RWPE2 (cell line): ENCODE results near the gene HOMER3.

Experiments used
- ATAC-seq: fragments of 200-7000 bp; cut with Tn5 transposase; 3 replicates; pipeline ENCODE4 v1.9.1; 2021; ENCODE audit warnings: low read depth
- DNase-seq: peaks from one replicate; pipeline ENCODE4 v3.0.0-alpha.2; 2020; ENCODE audit warnings: low spot score
- H3K27ac ChIP-seq: fragments of 450-650 bp; 2 replicates; pipeline ENCODE4 v1.5.1; 2017; ENCODE audit warnings: mild to moderate bottlenecking; ENCODE audit not compliant: poor library complexity, severe bottlenecking
- H3K27me3 ChIP-seq: fragments of 250-450 bp; sonication (Bioruptor Pico); 2 replicates; pipeline ENCODE4 v1.5.1; 2021; ENCODE audit warnings: mild to moderate bottlenecking, moderate library complexity; ENCODE audit not compliant: insufficient read depth, poor library complexity, severe bottlenecking
- H3K36me3 ChIP-seq: fragments of 250-450 bp; sonication (Bioruptor Pico); 2 replicates; pipeline ENCODE4 v1.5.1; 2020; ENCODE audit warnings: low read depth, mild to moderate bottlenecking, moderate library complexity
- H3K4me1 ChIP-seq: fragments of 250-450 bp; sonication (Bioruptor Pico); 2 replicates; pipeline ENCODE4 v1.5.1; 2021; ENCODE audit warnings: mild to moderate bottlenecking, moderate library complexity; ENCODE audit not compliant: insufficient read depth, poor library complexity, severe bottlenecking
- H3K4me3 ChIP-seq: fragments of 250-450 bp; sonication (Bioruptor Pico); 2 replicates; pipeline ENCODE4 v1.5.1; 2021; ENCODE audit warnings: mild to moderate bottlenecking, moderate library complexity; ENCODE audit not compliant: severe bottlenecking
- H3K9me3 ChIP-seq: fragments of 250-450 bp; sonication (Bioruptor Pico); 2 replicates; pipeline ENCODE4 v1.5.1; 2021; ENCODE audit warnings: mild to moderate bottlenecking, moderate library complexity; ENCODE audit not compliant: severe bottlenecking
- CTCF ChIP-seq: fragments of 450-650 bp; IDR thresholded peaks from one replicate; pipeline ENCODE4 v1.5.1; 2017; ENCODE audit warnings: mild to moderate bottlenecking, moderate library complexity; ENCODE audit not compliant: poor library complexity, severe bottlenecking

Gene HOMER3

GRCh38 chr19:18967358-18968146 lies 26.5 kb upstream of the HOMER3 start:
- H3K4me3 ChIP-seq = no peak overlapping the region
- H3K36me3 ChIP-seq = no peaks in the 10 kb centered on the region
- H3K9me3 ChIP-seq = no peaks in the 10 kb centered on the region
- H3K27ac ChIP-seq = peak overlapping the region; percentile 90
- TF ChIP-seq CTCF = no peak
- ATAC-seq = peak; percentile 76
- H3K27me3 ChIP-seq = no peaks in the 10 kb centered on the region
- H3K4me1 ChIP-seq = peaks cover 18% of the 10 kb centered on the region
- DNase-seq = no peak

- Histone ChIP-seq H3K27me3 (no peaks in the 10 kb centered on the region), H3K27ac (peak overlapping the region; percentile 90), H3K9me3 (no peaks in the 10 kb centered on the region), H3K4me3 (no peak overlapping the region), H3K36me3 (no peaks in the 10 kb centered on the region), H3K4me1 (peaks cover 18% of the 10 kb centered on the region)
- ATAC-seq (no peak), DNase-seq (no peak)
- TF ChIP-seq CTCF = no peak
Measured at GRCh38 chr19:18966307-18966706, 25.3 kb upstream of the HOMER3 start.

- no peaks in the 10 kb centered on the region for H3K9me3 ChIP-seq
- TF ChIP-seq CTCF = no peak
- H3K27ac ChIP-seq = no peak overlapping the region
- H3K36me3 ChIP-seq = no peaks in the 10 kb centered on the region
- no peak overlapping the region for H3K4me3 ChIP-seq
- no peak for ATAC-seq
- peaks cover 11% of the 10 kb centered on the region for H3K4me1 ChIP-seq
- no peaks in the 10 kb centered on the region for H3K27me3 ChIP-seq
- no peak for DNase-seq
Measured at GRCh38 chr19:18964121-18964520, 23.1 kb upstream of the HOMER3 start.

- H3K27me3 ChIP-seq = no peaks in the 10 kb centered on the region
- DNase-seq = no peak
- no peak overlapping the region for H3K27ac ChIP-seq
- no peaks in the 10 kb centered on the region for H3K4me1 ChIP-seq
- no peaks in the 10 kb centered on the region for H3K36me3 ChIP-seq
- H3K4me3 ChIP-seq = no peak overlapping the region
- no peak for TF ChIP-seq CTCF
- H3K9me3 ChIP-seq = no peaks in the 10 kb centered on the region
- ATAC-seq = peak; percentile 36; the same call in 1 of the 3 replicates
Measured at GRCh38 chr19:18961767-18962620, 21.0 kb upstream of the HOMER3 start.

GRCh38 chr19:18960370-18960769 lies 19.4 kb upstream of the HOMER3 start:
- Histone ChIP-seq H3K4me3 (no peak overlapping the region), H3K27ac (no peak overlapping the region), H3K27me3 (no peaks in the 10 kb centered on the region), H3K9me3 (no peaks in the 10 kb centered on the region), H3K36me3 (no peaks in the 10 kb centered on the region), H3K4me1 (no peaks in the 10 kb centered on the region)
- no peak for TF ChIP-seq CTCF
- ATAC-seq (no peak), DNase-seq (no peak)
